HG02759 (cell line): ENCODE measurements around the gene NISCH.

ENCODE experiments used
- ATAC-seq: cut with Tn5 transposase; IDR thresholded peaks from one replicate; pipeline ENCODE4 v1.9.1; 2021; ENCODE audit warnings: mild to moderate bottlenecking, moderate library complexity; ENCODE audit not compliant: unreplicated experiment

The NISCH gene

DNA sequence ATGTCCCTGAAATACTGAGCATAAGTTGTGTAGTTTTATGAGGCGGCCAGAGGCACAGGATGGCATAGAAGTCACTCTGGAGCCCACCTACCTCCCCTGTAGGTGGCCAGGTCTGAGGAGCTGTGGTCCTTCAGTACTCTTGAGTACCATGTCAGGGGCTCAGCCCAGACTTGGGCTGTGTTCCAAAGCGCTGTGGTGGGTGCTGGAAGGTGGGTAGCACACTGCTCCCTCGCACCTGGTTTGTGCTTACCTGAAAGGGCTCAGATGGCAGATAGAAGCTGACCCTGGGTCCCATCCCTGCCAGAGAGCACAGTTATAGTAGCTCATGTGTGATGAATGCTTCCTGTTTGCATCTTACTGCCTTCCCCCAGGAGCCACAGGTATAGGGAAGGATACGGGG is 15.5 kb downstream of the NISCH start:
- ATAC-seq = no peak

DNA sequence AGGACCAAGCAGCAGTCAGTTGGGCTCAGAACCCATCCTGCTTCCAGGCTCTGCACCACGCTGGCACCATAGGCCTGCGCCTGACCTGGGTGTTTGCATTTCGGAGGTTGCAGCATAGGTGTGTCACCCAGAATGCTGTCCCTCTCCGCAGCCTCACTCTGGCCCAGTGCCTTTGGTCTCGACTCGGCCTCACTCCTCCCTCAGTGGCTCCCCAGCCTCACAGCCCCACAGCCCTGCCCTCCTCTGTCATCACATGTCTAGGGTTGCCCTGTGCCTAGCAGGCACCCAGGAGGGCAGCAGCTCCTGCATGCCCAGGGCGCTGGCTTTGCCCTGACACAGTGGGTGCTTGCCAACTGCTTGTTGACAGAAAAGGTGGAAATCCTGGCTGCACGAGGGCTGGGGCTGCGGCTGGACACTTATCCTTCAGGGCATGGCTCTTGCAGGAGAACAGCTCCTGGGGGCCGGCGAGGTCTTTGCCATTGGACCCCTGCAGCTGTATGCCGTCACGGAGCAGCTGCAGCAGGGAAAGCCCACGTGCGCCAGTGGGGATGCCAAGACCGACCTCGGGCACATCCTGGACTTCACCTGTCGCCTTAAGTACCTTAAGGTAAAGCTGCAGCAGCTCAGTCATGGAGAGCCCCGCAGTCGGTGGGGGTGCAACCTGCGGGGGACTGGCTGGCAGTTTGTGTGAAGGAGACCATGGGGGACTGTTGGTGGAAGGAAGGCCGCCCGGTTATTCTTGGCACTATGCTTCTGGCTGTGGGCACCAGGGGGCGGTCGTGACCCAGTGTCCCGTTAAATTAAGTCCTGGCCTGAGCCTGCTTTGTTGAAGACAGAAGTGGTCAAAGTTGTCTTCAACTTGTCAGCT is 16.2 kb downstream of the NISCH start:
- ATAC-seq = no peak

- no peak for ATAC-seq
These were observed 17.0 kb downstream of the NISCH start for GRCh38 chr3:52472239-52473000.

DNA sequence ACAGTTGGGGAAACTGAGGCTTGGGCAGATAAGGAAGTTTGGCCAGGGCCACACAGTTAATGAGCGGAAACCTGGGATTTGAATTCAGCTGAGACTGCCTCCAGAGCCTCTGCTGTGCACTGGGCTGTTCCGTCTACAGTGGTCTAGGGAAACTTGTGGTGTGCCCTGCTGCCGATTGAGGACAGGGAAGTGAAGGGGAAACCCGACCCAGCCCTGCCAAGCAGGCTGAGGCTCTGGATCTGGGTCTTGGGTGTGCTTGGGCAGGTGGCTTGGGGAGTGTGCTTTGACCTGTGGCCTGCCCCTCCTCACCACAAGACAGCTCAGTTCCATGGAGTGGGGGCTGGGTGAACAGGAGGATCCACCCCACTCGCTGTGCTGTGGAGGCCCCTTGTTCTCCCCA is 17.6 kb downstream of the NISCH start:
- ATAC-seq = no peak

- ATAC-seq = no peak
These were observed 21.8 kb downstream of the NISCH start for GRCh38 chr3:52477076-52477795.

DNA sequence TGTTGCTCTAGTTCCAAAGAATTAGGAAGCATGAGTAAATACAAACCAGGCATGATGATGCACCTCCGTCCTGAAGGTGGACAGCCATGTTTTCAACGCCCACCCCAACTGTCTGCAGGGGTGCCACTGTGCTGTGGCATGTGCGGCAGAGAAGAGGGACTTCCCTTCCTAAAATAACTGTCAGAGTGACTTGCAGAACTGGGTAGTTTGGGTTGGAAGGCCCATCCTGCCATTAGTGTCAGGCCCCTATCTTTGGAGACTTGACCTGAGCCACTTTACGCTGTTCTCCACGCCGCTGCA is 22.3 kb downstream of the NISCH start:
- ATAC-seq = no peak

- no peak for ATAC-seq
These were observed 23.9 kb downstream of the NISCH start for GRCh38 chr3:52479037-52479876.

GRCh38 chr3:52479877-52480575 is 24.6 kb downstream of the NISCH start:
- no peak for ATAC-seq

- no peak for ATAC-seq
These were observed 25.6 kb downstream of the NISCH start for GRCh38 chr3:52480768-52481715.

- no peak for ATAC-seq
These were observed 26.6 kb downstream of the NISCH start for GRCh38 chr3:52481819-52482521.

DNA sequence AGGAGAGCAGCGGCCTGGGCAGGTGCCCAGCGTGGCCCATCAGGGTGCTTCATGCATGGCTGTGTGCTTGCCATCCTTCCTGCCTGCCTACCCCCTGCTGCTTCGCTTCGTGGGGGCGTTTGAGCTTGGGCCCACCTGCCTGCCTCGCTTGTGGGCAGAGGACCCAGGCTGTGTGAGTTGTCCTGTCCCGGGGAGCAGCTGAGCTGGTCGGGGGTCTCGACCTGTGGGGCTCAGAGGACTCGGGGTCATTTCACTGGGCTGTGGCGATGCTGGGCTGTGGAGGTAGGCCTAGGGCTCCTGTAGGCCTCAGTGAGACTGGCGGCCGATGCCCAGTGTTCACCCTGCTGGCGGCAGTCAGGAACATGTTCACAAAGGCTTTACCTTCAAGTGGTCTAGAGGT is 27.7 kb downstream of the NISCH start:
- no peak for ATAC-seq

- ATAC-seq = no peak
These were observed 28.4 kb downstream of the NISCH start for GRCh38 chr3:52483577-52484381.

DNA sequence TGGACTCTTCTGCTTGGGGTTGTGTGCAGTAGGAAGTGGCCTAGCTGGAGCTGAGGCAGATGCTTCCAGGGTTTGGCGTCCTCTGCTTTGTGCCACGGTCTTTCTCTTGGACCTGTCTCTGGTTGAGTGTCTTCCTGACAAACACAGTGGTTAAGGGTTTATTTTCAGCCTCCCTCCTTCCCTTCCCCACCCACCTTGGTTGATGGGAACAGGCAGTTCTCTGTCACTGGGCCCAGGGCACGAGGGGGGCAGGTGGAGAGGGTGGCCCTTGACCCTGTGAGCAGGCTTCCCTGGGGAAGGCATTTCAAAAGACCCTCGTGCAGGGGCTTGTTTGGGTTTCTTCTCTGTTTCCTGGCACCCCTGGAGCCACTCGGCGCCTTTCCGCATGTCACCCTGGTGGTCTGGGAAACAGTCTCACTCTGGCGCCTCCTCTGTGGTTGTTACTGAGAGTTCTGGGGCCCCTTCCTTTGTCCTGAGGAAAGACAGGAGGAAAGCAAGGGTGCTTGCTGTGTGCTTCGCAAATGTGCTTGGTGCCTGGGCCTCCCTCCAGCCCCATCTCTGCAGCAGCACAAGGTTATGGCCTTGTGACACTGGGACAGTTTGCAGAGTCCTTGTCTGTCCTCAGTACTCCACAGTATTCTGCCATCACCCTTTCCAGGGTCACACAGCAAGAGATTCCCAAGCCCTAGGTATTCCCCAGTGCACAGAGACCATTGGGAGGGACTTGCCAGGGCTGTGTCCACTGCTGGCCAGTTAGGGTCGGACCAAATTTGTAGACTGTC is 29.5 kb downstream of the NISCH start:
- ATAC-seq = no peak

DNA sequence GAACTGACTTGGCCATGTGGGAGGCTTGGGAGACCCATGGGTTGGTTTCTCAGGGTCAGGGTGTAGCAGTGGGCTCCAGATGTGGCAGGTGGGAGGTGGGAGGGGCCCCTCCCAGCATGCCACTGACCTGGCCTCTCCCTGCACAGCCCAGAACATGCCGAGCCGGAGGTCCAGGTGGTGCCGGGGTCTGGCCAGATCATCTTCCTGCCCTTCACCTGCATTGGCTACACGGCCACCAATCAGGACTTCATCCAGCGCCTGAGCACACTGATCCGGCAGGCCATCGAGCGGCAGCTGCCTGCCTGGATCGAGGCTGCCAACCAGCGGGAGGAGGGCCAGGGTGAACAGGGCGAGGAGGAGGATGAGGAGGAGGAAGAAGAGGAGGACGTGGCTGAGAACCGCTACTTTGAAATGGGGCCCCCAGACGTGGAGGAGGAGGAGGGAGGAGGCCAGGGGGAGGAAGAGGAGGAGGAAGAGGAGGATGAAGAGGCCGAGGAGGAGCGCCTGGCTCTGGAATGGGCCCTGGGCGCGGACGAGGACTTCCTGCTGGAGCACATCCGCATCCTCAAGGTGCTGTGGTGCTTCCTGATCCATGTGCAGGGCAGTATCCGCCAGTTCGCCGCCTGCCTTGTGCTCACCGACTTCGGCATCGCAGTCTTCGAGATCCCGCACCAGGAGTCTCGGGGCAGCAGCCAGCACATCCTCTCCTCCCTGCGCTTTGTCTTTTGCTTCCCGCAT is 31.8 kb downstream of the NISCH start:
- no peak for ATAC-seq

GRCh38 chr3:52487788-52488691 is 32.6 kb downstream of the NISCH start:
- ATAC-seq = no peak
